HepG2 (cell line): ENCODE data around the gene RPTOR. TPM values are rescaled to one million over a fixed set of nuclear protein-coding genes. Genes with fewer than 3 reads are reported as not detected.

Source experiments
- ATAC-seq: fragments of 200-7000 bp; cut with Tn5 transposase; 3 replicates; pipeline ENCODE4 v1.9.1; 2020; ENCODE audit warnings: mild to moderate bottlenecking, moderate library complexity
- BruUV-seq: library from RNA; stranded (reverse); fragments of 400-500 nt; replicated peaks from 2 replicates; lab custom pipeline; 2021; lab: Mats Ljungman, UMichigan
- CTCF ChIA-PET: fragments of 300-600 bp; formaldehyde crosslinking; extraction: SDS; loops from one replicate; lab custom pipeline; 2021; ENCODE audit warnings: low total read pairs, inconsistent platforms, low intra/inter-chr PET ratio; lab: Yijun Ruan, JAX
- POLR2A ChIA-PET: fragments of 350-600 bp; sonication (Branson Sonifier 250); formaldehyde crosslinking; loops from one replicate; lab custom pipeline; 2020; ENCODE audit warnings: antibody characterized with exemption, inconsistent platforms; lab: Yijun Ruan, JAX
- DNase-seq: peaks from one replicate; pipeline ENCODE4 v3.0.0-alpha.2; 2015; ENCODE audit warnings: low spot score
- FAIRE-seq: peaks from 3 replicates; lab custom pipeline; 2011; peaks lifted over from hg19 to GRCh38; lab: Jason Lieb, UNC
- H2AFZ ChIP-seq: one replicate; pipeline ENCODE4 v1.6.1; 2011; ENCODE audit warnings: low read length, inconsistent platforms
- H3K27ac ChIP-seq: fragments of 300-600 bp; 3 replicates; pipeline ENCODE4 v1.8.0; 2011; ENCODE audit warnings: mixed run types, mild to moderate bottlenecking, mixed read lengths, low read length, inconsistent platforms; ENCODE audit not compliant: insufficient read depth; ENCODE audit errors: extremely low read length
- H3K27me3 ChIP-seq, 2 experiments: fragments of 200-600 bp in 1 of 2; 2 replicates in 1 of 2; 3 replicates in 1 of 2; pipeline versions ENCODE4 v1.6.0 to v1.8.0; 2011; ENCODE audit warnings: low read length in 2 of 2, mild to moderate bottlenecking in 2 of 2, moderate library complexity in 2 of 2, inconsistent platforms in 1 of 2; ENCODE audit not compliant: insufficient read depth in 2 of 2, control insufficient read depth in 1 of 2
- H3K36me3 ChIP-seq, 2 experiments: fragments of 200-600 bp in 1 of 2; replicated peaks in 1 of 2; 2 replicates in 1 of 2; 3 replicates in 1 of 2; pipeline versions ENCODE4 v1.5.1 to v1.8.0; 2011; ENCODE audit warnings: low read length in 2 of 2, inconsistent platforms in 1 of 2; ENCODE audit not compliant: insufficient read depth in 2 of 2, control insufficient read depth in 1 of 2
- H3K4me1 ChIP-seq: 2 replicates; pipeline ENCODE4 v1.5.1; 2012; ENCODE audit warnings: low read length, inconsistent platforms; ENCODE audit not compliant: insufficient read depth
- H3K4me2 ChIP-seq: 2 replicates; pipeline ENCODE4 v1.6.0; 2011; ENCODE audit warnings: low read depth, low read length, inconsistent platforms
- H3K4me3 ChIP-seq, 3 experiments: fragments of 200-600 bp in 1 of 3; sonication (generic), shearing (Covaris generic) in 1 of 3; replicated peaks in 1 of 3; 2 replicates each; pipeline ENCODE4 v1.5.1; 2011 to 2016; ENCODE audit warnings: low read length in 3 of 3, inconsistent platforms in 2 of 3, low read depth in 2 of 3, mild to moderate bottlenecking in 2 of 3, control low read depth in 1 of 3, mixed read lengths in 1 of 3; ENCODE audit not compliant: insufficient read depth in 1 of 3
- H3K79me2 ChIP-seq: one replicate; pipeline ENCODE4 v1.6.1; 2011; ENCODE audit warnings: low read length, inconsistent platforms; ENCODE audit not compliant: insufficient read depth
- H3K9ac ChIP-seq: 2 replicates; pipeline ENCODE4 v1.6.0; 2011; ENCODE audit warnings: mild to moderate bottlenecking, low read depth, low read length, inconsistent platforms; ENCODE audit not compliant: insufficient read depth
- H3K9me3 ChIP-seq: 2 replicates; pipeline ENCODE4 v1.5.1; 2012; ENCODE audit warnings: mild to moderate bottlenecking, low read length
- H4K20me1 ChIP-seq: 2 replicates; pipeline ENCODE4 v1.6.0; 2011; ENCODE audit warnings: inconsistent platforms, mild to moderate bottlenecking, low read length, moderate library complexity; ENCODE audit not compliant: insufficient read depth
- KDM2A ChIP-seq: sonication (generic); formaldehyde crosslinking; IDR thresholded peaks from 2 replicates; pipeline ENCODE4 v1.4.0; 2020; ENCODE audit warnings: low read depth, missing genetic modification reagents, borderline replicate concordance
- KLF11 ChIP-seq: IDR thresholded peaks from 2 replicates; pipeline ENCODE4 v1.6.1; 2016; ENCODE audit warnings: missing compliant biosample characterization
- PITX1 ChIP-seq: sonication (generic); formaldehyde crosslinking; IDR thresholded peaks from 2 replicates; pipeline ENCODE4 v1.5.1; 2020; ENCODE audit warnings: mild to moderate bottlenecking, missing genetic modification reagents
- TEAD3 ChIP-seq: optimal IDR thresholded peaks from 2 replicates; pipeline ENCODE3; 2016; ENCODE audit warnings: borderline replicate concordance
- ZNF589 ChIP-seq: sonication (generic); formaldehyde crosslinking; conservative IDR thresholded peaks from 2 replicates; pipeline ENCODE4 v1.8.0; 2022; ENCODE audit warnings: mild to moderate bottlenecking, moderate library complexity, missing genetic modification reagents
- WGBS: methylation state at CpG from one replicate; pipeline ENCODE4 v1.1.6; 2017; ENCODE audit warnings: low lambda C conversion rate; 5-methylcytosine and 5-hydroxymethylcytosine counted together
- in situ Hi-C: cut with HindIII; loops from 2 replicates; pipeline ENCODE4 v1.10.0; 2017; ENCODE audit warnings: low pct_unique_long_range_greater_than_20kb; ENCODE audit not compliant: extremely low pct_ligation_motif_present
- intact Hi-C: fragments of 100-400 bp; cut with micrococcal nuclease; formaldehyde crosslinking; loops from one replicate; pipeline ENCODE4 v1.10.0; 2022; ENCODE audit not compliant: unreplicated experiment
- polyA plus RNA-seq, 8 experiments: library from polyadenylated mRNA; depleted of rRNA in 3 of 8; stranded (reverse) in 7 of 8; unstranded in 1 of 8; fragments of >200 nt; fragmentation: Illumina TruSeq in 4 of 8; extraction: Trizol in 4 of 8; gene quantifications; 2 replicates each; pipeline versions ENCODE4 v1.2.1 to v1.2.3, GENCODE V29; 2011 to 2016; ENCODE audit warnings: low read depth in 4 of 8, missing spikeins in 1 of 8, mixed read lengths in 1 of 8; ENCODE audit not compliant: insufficient read depth in 1 of 8
- total RNA-seq, 5 experiments: library from RNA; depleted of rRNA; stranded (reverse); fragments of >200 nt; fragmentation: Illumina TruSeq; extraction: Trizol; gene quantifications; 2 replicates each; pipeline ENCODE4 v1.2.3, GENCODE V29; 2016; ENCODE audit warnings: low read depth in 1 of 5
- TF ChIP-seq, protein P1 (sequence below): sonication (generic); formaldehyde crosslinking; IDR thresholded peaks from 2 replicates; pipeline ENCODE4 v1.4.0; 2020; ENCODE audit warnings: mild to moderate bottlenecking, missing genetic modification reagents
- TF ChIP-seq, protein P2 (sequence below): sonication (generic); formaldehyde crosslinking; IDR thresholded peaks from 2 replicates; pipeline ENCODE4 v1.5.0; 2020; ENCODE audit warnings: missing genetic modification reagents
- TF ChIP-seq, protein P3 (sequence below): IDR thresholded peaks from 2 replicates; pipeline ENCODE4 v1.6.1; 2016; ENCODE audit warnings: missing compliant biosample characterization, missing genetic modification reagents, borderline replicate concordance
- TF ChIP-seq, protein P4 (sequence below): sonication (generic); formaldehyde crosslinking; IDR thresholded peaks from 2 replicates; pipeline ENCODE4 v1.4.0; 2020; ENCODE audit warnings: missing genetic modification reagents, mild to moderate bottlenecking, borderline replicate concordance
- TF ChIP-seq, protein P5 (sequence below): sonication (generic); formaldehyde crosslinking; IDR thresholded peaks from 2 replicates; pipeline ENCODE4 v1.8.1; 2023; ENCODE audit warnings: missing genetic modification reagents, inconsistent platforms, borderline replicate concordance

The RPTOR gene
- total and polyA plus RNA-seq, 2 of the 13 experiments (the other 11 are each of a cell fraction or from before 2014, with no cell fraction given), result 6.6 to 25.3 TPM

DNA sequence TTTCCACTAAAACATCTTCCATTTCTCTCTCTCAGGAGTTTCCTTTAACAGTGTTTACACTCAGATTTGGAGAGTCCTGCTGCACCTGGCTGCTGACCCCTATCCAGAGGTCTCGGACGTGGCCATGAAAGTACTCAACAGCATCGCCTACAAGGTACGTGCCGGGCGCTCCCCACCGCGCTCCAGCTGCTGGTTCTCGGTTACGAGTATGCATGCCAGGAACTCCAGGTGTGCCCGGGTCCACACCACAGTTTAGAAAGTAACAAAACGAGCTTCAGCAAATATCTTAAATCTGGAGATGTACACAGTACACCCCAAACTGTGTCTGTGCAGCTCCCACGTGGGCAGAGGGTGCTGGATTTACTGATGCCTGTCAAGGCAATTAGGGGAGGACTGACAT, 364.1 kb downstream of the RPTOR start:
- H3K27me3 ChIP-seq, result no peaks in the 10 kb centered on the region
- no peak overlapping the region for H3K4me3 ChIP-seq
- no peaks in the 10 kb centered on the region for H3K4me1 ChIP-seq
- WGBS, result 97% methylated on average over 13 of the region's 13 CpGs
- FAIRE-seq (no peak), DNase-seq (no peak), ATAC-seq (no peak)
- TF ChIP-seq, protein P1, sequence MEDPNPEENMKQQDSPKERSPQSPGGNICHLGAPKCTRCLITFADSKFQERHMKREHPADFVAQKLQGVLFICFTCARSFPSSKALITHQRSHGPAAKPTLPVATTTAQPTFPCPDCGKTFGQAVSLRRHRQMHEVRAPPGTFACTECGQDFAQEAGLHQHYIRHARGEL, result no peak
- TF ChIP-seq KLF11, result no peak
- no peak for TF ChIP-seq ZNF589 (CRISPR knock-in tag)
- TF ChIP-seq KDM2A (CRISPR knock-in tag), result no peak
- TF ChIP-seq, protein P2, sequence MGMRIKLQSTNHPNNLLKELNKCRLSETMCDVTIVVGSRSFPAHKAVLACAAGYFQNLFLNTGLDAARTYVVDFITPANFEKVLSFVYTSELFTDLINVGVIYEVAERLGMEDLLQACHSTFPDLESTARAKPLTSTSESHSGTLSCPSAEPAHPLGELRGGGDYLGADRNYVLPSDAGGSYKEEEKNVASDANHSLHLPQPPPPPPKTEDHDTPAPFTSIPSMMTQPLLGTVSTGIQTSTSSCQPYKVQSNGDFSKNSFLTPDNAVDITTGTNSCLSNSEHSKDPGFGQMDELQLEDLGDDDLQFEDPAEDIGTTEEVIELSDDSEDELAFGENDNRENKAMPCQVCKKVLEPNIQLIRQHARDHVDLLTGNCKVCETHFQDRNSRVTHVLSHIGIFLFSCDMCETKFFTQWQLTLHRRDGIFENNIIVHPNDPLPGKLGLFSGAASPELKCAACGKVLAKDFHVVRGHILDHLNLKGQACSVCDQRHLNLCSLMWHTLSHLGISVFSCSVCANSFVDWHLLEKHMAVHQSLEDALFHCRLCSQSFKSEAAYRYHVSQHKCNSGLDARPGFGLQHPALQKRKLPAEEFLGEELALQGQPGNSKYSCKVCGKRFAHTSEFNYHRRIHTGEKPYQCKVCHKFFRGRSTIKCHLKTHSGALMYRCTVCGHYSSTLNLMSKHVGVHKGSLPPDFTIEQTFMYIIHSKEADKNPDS, result no peak
- no peak for TF ChIP-seq PITX1 (CRISPR knock-in tag)
- TF ChIP-seq, protein P3, sequence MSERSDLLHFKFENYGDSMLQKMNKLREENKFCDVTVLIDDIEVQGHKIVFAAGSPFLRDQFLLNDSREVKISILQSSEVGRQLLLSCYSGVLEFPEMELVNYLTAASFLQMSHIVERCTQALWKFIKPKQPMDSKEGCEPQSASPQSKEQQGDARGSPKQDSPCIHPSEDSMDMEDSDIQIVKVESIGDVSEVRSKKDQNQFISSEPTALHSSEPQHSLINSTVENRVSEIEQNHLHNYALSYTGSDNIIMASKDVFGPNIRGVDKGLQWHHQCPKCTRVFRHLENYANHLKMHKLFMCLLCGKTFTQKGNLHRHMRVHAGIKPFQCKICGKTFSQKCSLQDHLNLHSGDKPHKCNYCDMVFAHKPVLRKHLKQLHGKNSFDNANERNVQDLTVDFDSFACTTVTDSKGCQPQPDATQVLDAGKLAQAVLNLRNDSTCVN (CRISPR knock-in tag), result no peak
- TF ChIP-seq, protein P4, sequence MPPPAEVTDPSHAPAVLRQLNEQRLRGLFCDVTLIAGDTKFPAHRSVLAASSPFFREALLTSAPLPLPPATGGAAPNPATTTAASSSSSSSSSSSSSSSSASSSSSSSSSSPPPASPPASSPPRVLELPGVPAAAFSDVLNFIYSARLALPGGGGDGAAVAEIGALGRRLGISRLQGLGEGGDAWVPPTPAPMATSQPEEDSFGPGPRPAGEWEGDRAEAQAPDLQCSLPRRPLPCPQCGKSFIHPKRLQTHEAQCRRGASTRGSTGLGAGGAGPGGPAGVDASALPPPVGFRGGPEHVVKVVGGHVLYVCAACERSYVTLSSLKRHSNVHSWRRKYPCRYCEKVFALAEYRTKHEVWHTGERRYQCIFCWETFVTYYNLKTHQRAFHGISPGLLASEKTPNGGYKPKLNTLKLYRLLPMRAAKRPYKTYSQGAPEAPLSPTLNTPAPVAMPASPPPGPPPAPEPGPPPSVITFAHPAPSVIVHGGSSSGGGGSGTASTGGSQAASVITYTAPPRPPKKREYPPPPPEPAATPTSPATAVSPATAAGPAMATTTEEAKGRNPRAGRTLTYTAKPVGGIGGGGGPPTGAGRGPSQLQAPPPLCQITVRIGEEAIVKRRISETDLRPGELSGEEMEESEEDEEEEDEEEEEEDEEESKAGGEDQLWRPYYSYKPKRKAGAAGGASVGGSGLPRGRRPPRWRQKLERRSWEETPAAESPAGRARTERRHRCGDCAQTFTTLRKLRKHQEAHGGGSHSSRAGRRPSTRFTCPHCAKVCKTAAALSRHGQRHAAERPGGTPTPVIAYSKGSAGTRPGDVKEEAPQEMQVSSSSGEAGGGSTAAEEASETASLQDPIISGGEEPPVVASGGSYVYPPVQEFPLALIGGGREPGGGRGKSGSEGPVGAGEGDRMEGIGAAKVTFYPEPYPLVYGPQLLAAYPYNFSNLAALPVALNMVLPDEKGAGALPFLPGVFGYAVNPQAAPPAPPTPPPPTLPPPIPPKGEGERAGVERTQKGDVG, result no peak
- TF ChIP-seq TEAD3 (CRISPR knock-in tag), result no peak
- TF ChIP-seq, protein P5, sequence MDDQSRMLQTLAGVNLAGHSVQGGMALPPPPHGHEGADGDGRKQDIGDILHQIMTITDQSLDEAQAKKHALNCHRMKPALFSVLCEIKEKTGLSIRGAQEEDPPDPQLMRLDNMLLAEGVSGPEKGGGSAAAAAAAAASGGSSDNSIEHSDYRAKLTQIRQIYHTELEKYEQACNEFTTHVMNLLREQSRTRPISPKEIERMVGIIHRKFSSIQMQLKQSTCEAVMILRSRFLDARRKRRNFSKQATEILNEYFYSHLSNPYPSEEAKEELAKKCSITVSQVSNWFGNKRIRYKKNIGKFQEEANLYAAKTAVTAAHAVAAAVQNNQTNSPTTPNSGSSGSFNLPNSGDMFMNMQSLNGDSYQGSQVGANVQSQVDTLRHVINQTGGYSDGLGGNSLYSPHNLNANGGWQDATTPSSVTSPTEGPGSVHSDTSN (CRISPR knock-in tag), result no peak
- intact Hi-C loops (no loop called here), in situ Hi-C loops (no loop called here)
- BruUV-seq, result no TSS peak
- no peak overlapping the region for H2AFZ ChIP-seq
- H3K27ac ChIP-seq, result no peak overlapping the region
- no peak overlapping the region for H3K9ac ChIP-seq
- H4K20me1 ChIP-seq, result no peaks in the 10 kb centered on the region
- ChIA-PET POLR2A (no interaction called here), CTCF (no interaction called here)
- peaks cover 37 to 60% of the 10 kb centered on the region in 2 experiments; a peak in 4 of 5 replicates for H3K36me3 ChIP-seq
- no peaks in the 10 kb centered on the region for H3K79me2 ChIP-seq
- H3K4me2 ChIP-seq, result no peak overlapping the region
- no peaks in the 10 kb centered on the region for H3K9me3 ChIP-seq
